Thoracic aorta (tissue), 2 donors: ENCODE results near the gene WDPCP. TPM values are rescaled to one million over a fixed set of nuclear protein-coding genes. Genes with fewer than 3 reads are reported as not detected.

Experiments used
- ATAC-seq: fragments of 150-250 bp; one replicate; pipeline ENCODE4 v1.8.0; 2017; ENCODE audit warnings: low read depth; ENCODE audit not compliant: insufficient number of reproducible peaks, low FRiP score
- DNase-seq: peaks from one replicate; pipeline ENCODE4 v3.0.0-alpha.2; 2020; ENCODE audit warnings: low spot score
- H3K27ac ChIP-seq, 2 donors: fragments of 200-600 bp; sonication (generic); 1 replicate in 1 of 2; 2 replicates in 1 of 2; pipeline ENCODE4 v1.5.1; 2016; ENCODE audit warnings: mild to moderate bottlenecking in 2 of 2, moderate library complexity in 2 of 2
- H3K27me3 ChIP-seq: fragments of 200-600 bp; sonication (generic); replicated peaks from 2 replicates; pipeline ENCODE4 v1.6.0; 2016; ENCODE audit warnings: mild to moderate bottlenecking; ENCODE audit not compliant: insufficient read depth
- H3K36me3 ChIP-seq: fragments of 200-600 bp; sonication (generic); one replicate; pipeline ENCODE4 v1.5.1; 2016
- H3K4me1 ChIP-seq, 2 donors: fragments of 200-600 bp; sonication (generic); 1 replicate in 1 of 2; 2 replicates in 1 of 2; pipeline versions ENCODE4 v1.5.1 to v1.6.0; 2016; ENCODE audit warnings: low read depth in 2 of 2, mild to moderate bottlenecking in 1 of 2; ENCODE audit not compliant: control insufficient read depth in 1 of 2
- H3K4me3 ChIP-seq: fragments of 200-600 bp; sonication (generic); 2 replicates; pipeline ENCODE4 v1.5.1; 2016; ENCODE audit warnings: mild to moderate bottlenecking
- H3K9me3 ChIP-seq: fragments of 200-600 bp; sonication (generic); 2 replicates; pipeline ENCODE4 v1.5.1; 2016
- CTCF ChIP-seq: fragments of 200-600 bp; sonication (generic); IDR thresholded peaks from one replicate; pipeline ENCODE4 v1.5.1; 2019; ENCODE audit warnings: antibody characterized with exemption
- total RNA-seq, 2 donors: library from RNA; depleted of rRNA; stranded (reverse); fragments of >200 nt; gene quantifications; one replicate each; pipeline versions ENCODE4 v1.1.0 to v1.2.3, GENCODE V29; 2016

The WDPCP gene
- total RNA-seq, 2 donors from 2014 or later: 13.7 to 16.2 TPM

- Histone ChIP-seq H3K9me3 (no peaks in the 10 kb centered on the region), H3K36me3 (no peaks in the 10 kb centered on the region), H3K4me3 (no peak overlapping the region), H3K4me1 (no peaks in the 10 kb centered on the region), H3K27me3 (no peaks in the 10 kb centered on the region), H3K27ac (no peak overlapping the region)
- no peak for ATAC-seq
- no peak for DNase-seq
- no peak for TF ChIP-seq CTCF
These were observed 393.0 kb downstream of the WDPCP start for GRCh38 chr2:63195310-63195709.

- H3K27me3 ChIP-seq: no peaks in the 10 kb centered on the region
- no peak for DNase-seq
- no peak for ATAC-seq
- H3K4me1 ChIP-seq: no peaks in the 10 kb centered on the region
- no peak overlapping the region for H3K4me3 ChIP-seq
- H3K36me3 ChIP-seq: no peaks in the 10 kb centered on the region
- no peaks in the 10 kb centered on the region for H3K9me3 ChIP-seq
- TF ChIP-seq CTCF: no peak
- no peak overlapping the region for H3K27ac ChIP-seq
These were observed 394.1 kb downstream of the WDPCP start for GRCh38 chr2:63194175-63194574.

- Histone ChIP-seq H3K9me3 (peaks cover 3% of the 10 kb centered on the region), H3K27me3 (no peaks in the 10 kb centered on the region), H3K4me1 (no peaks in the 10 kb centered on the region), H3K4me3 (no peak overlapping the region), H3K27ac (no peak overlapping the region), H3K36me3 (no peaks in the 10 kb centered on the region)
- ATAC-seq: no peak
- TF ChIP-seq CTCF: no peak
- DNase-seq: no peak
These were observed 395.1 kb downstream of the WDPCP start for GRCh38 chr2:63192889-63193774.

GRCh38 chr2:63192169-63192888, 395.9 kb downstream of the WDPCP start:
- no peaks in the 10 kb centered on the region for H3K27me3 ChIP-seq
- no peak for TF ChIP-seq CTCF
- ATAC-seq (no peak), DNase-seq (no peak)
- no peaks in the 10 kb centered on the region for H3K36me3 ChIP-seq
- H3K4me3 ChIP-seq: no peak overlapping the region
- no peak overlapping the region for H3K27ac ChIP-seq
- no peaks in the 10 kb centered on the region for H3K4me1 ChIP-seq
- peaks cover 3% of the 10 kb centered on the region for H3K9me3 ChIP-seq

GRCh38 chr2:63189026-63189425, 399.3 kb downstream of the WDPCP start:
- Histone ChIP-seq H3K36me3 (no peaks in the 10 kb centered on the region), H3K9me3 (peaks cover 3% of the 10 kb centered on the region), H3K4me1 (no peaks in the 10 kb centered on the region), H3K27ac (no peak overlapping the region), H3K4me3 (no peak overlapping the region), H3K27me3 (no peaks in the 10 kb centered on the region)
- no peak for DNase-seq
- no peak for TF ChIP-seq CTCF
- no peak for ATAC-seq
